Mononuclear cell (primary cell): ENCODE data around the gene SOS1. TPM values are rescaled to one million over a fixed set of nuclear protein-coding genes. Genes with fewer than 3 reads are reported as not detected.

Experiments used
- H3K27me3 ChIP-seq: 2 replicates; pipeline ENCODE4 v1.6.0; 2011; ENCODE audit warnings: low read length, control low read depth; ENCODE audit not compliant: insufficient read depth
- H3K4me1 ChIP-seq: 2 replicates; pipeline ENCODE4 v1.5.1; 2011; ENCODE audit warnings: mild to moderate bottlenecking, low read length, control low read depth; ENCODE audit not compliant: insufficient read depth
- H3K4me3 ChIP-seq: 2 replicates; pipeline ENCODE4 v1.5.1; 2011; ENCODE audit warnings: mild to moderate bottlenecking, low read length, moderate library complexity
- H3K9me3 ChIP-seq: 2 replicates; pipeline ENCODE4 v1.5.1; 2011; ENCODE audit warnings: low read depth, mild to moderate bottlenecking, control low read depth, low read length
- total RNA-seq: library from RNA; depleted of rRNA; stranded (reverse); fragments of >200 nt; gene quantifications from one replicate; pipeline ENCODE4 v1.2.3, GENCODE V29; 2012

Gene SOS1
- total RNA-seq, 1 donor: 10.0 TPM

- H3K27me3 ChIP-seq: no peaks in the 10 kb centered on the region
- H3K4me1 ChIP-seq: no peaks in the 10 kb centered on the region
- no peak overlapping the region for H3K4me3 ChIP-seq
- H3K9me3 ChIP-seq: no peaks in the 10 kb centered on the region
Observed at GRCh38 chr2:39050109-39050508, 70.7 kb downstream of the SOS1 start.

- H3K4me3 ChIP-seq: no peak overlapping the region
- no peaks in the 10 kb centered on the region for H3K9me3 ChIP-seq
- H3K4me1 ChIP-seq: no peaks in the 10 kb centered on the region
- no peaks in the 10 kb centered on the region for H3K27me3 ChIP-seq
Observed at GRCh38 chr2:39039072-39039471, 81.8 kb downstream of the SOS1 start.

GRCh38 chr2:39033980-39034379 is 86.9 kb downstream of the SOS1 start:
- no peaks in the 10 kb centered on the region for H3K9me3 ChIP-seq
- no peaks in the 10 kb centered on the region for H3K27me3 ChIP-seq
- H3K4me3 ChIP-seq: no peak overlapping the region
- H3K4me1 ChIP-seq: no peaks in the 10 kb centered on the region

GRCh38 chr2:39027421-39027820 is 93.4 kb downstream of the SOS1 start:
- H3K4me1 ChIP-seq: no peaks in the 10 kb centered on the region
- no peaks in the 10 kb centered on the region for H3K9me3 ChIP-seq
- H3K27me3 ChIP-seq: no peaks in the 10 kb centered on the region
- H3K4me3 ChIP-seq: no peak overlapping the region

DNA sequence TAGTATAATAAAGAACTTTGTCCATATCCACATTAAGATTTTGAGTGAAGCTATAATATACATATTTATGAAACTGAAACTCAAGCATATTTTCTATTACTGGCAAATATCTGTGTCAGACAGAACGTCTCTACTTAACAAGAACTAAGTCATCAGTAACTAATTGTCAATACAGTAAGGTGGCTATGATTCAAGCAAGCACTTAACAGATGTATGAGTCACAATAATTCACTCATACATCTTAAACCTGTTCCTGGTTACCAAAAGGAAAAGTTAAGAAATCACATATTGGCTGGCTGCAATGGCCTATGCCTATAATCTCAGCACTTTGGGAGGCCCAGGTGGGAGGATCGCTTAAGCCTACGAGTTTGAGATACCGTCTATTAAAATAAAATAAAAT is 96.0 kb downstream of the SOS1 start:
- Histone ChIP-seq H3K4me1 (no peaks in the 10 kb centered on the region), H3K27me3 (no peaks in the 10 kb centered on the region), H3K4me3 (no peak overlapping the region), H3K9me3 (no peaks in the 10 kb centered on the region)

- Histone ChIP-seq H3K9me3 (no peaks in the 10 kb centered on the region), H3K4me1 (no peaks in the 10 kb centered on the region), H3K27me3 (no peaks in the 10 kb centered on the region)
Observed at GRCh38 chr2:39023649-39024048, 97.2 kb downstream of the SOS1 start.

GRCh38 chr2:39022642-39023235 is 98.1 kb downstream of the SOS1 start:
- Histone ChIP-seq H3K4me3 (no peak overlapping the region), H3K9me3 (no peaks in the 10 kb centered on the region), H3K27me3 (no peaks in the 10 kb centered on the region), H3K4me1 (no peaks in the 10 kb centered on the region)

More at GRCh38 chr2:39023649-39024048, 97.2 kb downstream of the SOS1 start:
- no peak overlapping the region for H3K4me3 ChIP-seq

DNA sequence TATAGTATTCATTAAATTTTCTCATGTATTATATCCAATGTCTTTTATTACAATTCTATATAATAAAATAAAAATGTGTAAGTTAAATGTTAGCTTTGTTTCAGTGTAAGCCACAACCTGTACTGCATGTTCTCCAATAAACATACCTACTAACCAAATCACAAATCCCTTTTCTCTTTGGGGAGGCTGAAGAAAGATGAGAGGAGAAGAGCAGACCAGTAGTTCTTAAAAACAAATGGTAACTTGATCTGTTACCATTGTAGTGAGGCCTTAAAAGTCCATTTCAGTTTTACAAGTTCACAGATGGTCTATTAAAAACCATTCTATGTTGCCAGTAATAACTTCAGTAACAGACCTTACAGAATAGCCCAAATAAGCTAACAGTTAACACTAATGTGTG is 100.5 kb downstream of the SOS1 start:
- Histone ChIP-seq H3K4me1 (no peaks in the 10 kb centered on the region), H3K4me3 (no peak overlapping the region), H3K27me3 (no peaks in the 10 kb centered on the region), H3K9me3 (no peaks in the 10 kb centered on the region)

DNA sequence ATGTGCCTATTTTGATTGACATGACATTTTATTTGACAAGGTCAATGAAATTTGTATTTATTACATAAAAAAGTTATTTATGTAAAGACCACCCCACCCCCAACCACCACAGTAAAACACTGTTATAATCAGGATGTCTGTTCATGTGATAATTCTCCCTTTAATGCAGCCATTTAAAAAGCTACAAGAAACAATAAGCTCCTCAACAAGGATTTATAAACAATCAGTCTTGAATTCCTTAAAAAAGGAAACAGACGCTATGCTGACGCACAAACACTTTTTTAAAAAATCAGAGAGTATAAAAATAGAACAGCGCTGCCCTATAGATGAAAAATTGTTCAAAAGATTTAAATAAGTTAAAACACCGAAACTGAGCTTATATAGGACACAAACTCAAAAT is 102.2 kb downstream of the SOS1 start:
- H3K9me3 ChIP-seq: no peaks in the 10 kb centered on the region
- no peaks in the 10 kb centered on the region for H3K27me3 ChIP-seq
- no peaks in the 10 kb centered on the region for H3K4me1 ChIP-seq
- H3K4me3 ChIP-seq: no peak overlapping the region

DNA sequence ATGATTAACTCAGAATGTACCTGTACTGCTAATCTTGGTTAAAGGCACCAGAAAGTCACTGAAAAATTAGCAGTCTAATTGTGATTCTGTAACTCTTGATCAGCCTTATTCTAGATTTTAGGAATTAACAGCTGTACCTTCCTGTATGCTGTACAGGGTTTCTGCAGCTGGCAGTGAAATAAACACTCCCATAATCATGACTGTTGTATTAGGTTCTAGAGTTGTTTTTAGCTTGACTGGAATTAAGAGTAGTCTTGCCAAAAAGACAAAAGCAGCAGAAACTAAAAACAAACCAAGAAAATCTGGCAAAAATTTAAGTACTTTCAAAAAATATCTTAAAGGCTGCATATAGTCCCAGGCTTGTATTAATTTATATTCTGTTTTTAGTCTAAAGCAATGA is 103.5 kb downstream of the SOS1 start:
- Histone ChIP-seq H3K9me3 (no peaks in the 10 kb centered on the region), H3K27me3 (no peaks in the 10 kb centered on the region), H3K4me1 (no peaks in the 10 kb centered on the region), H3K4me3 (no peak overlapping the region)

GRCh38 chr2:39015424-39015823 is 105.4 kb downstream of the SOS1 start:
- H3K9me3 ChIP-seq: no peaks in the 10 kb centered on the region
- H3K4me3 ChIP-seq: no peak overlapping the region
- H3K27me3 ChIP-seq: no peaks in the 10 kb centered on the region
- no peaks in the 10 kb centered on the region for H3K4me1 ChIP-seq

- H3K4me1 ChIP-seq: no peaks in the 10 kb centered on the region
- H3K9me3 ChIP-seq: no peaks in the 10 kb centered on the region
- H3K27me3 ChIP-seq: no peaks in the 10 kb centered on the region
- H3K4me3 ChIP-seq: no peak overlapping the region
Observed at GRCh38 chr2:39013871-39014270, 107.0 kb downstream of the SOS1 start.

- no peaks in the 10 kb centered on the region for H3K4me1 ChIP-seq
- no peaks in the 10 kb centered on the region for H3K27me3 ChIP-seq
- H3K4me3 ChIP-seq: no peak overlapping the region
- no peaks in the 10 kb centered on the region for H3K9me3 ChIP-seq
Observed at GRCh38 chr2:39008665-39009064, 112.2 kb downstream of the SOS1 start.

DNA sequence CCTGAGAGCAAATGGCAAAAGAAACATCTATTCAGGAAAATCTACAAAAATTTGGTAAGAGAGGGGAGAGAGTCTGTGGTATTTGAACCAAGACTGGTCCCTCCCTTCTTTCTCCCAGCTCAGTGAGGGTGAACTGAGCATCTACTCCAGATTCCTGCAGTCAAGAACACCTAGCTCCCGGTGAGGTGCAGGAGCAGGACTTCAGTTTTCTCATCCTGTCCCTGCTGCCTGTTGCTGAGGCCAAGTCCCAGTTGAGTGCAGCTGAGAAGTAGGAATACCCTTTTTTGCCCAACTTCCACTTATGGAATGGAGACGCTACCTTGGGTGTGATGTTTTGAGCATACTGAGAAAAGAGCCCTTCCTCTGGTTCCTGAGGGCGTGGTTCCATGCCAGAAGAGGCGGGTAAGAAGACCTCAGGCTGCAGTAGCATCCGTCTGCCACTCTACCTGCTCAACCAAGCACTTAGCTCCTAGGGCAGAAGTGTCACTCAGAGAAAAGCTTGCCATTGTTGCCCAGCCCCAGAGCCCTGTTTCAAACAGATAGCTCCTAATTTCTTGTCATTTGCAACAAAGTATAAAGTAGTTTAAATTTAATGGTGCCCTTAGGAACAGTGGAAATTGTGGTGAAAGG is 112.9 kb downstream of the SOS1 start:
- H3K4me3 ChIP-seq: no peak overlapping the region
- H3K9me3 ChIP-seq: no peaks in the 10 kb centered on the region
- H3K4me1 ChIP-seq: no peaks in the 10 kb centered on the region
- no peaks in the 10 kb centered on the region for H3K27me3 ChIP-seq

DNA sequence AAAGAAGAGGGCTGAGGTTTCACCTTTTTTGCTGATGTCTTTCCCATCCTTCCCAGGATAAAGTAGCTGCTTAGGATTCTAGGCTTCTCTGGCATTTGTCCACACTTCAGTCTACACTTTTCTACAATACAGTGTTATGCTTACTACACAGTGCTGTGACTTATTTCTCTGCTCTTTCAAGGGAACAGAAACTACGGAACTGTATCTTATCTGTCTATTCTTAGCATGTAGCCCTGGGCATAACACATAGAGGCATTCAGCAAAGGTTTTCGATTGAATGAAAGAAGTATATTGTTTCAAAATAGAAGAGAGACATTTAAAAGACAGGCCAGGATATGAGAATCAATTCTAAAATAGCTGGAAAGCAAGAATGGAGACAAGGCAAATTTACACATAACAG is 120.3 kb downstream of the SOS1 start:
- Histone ChIP-seq H3K4me1 (no peaks in the 10 kb centered on the region), H3K9me3 (no peaks in the 10 kb centered on the region), H3K4me3 (no peak overlapping the region), H3K27me3 (no peaks in the 10 kb centered on the region)

GRCh38 chr2:38997781-38998180 is 123.1 kb downstream of the SOS1 start:
- H3K9me3 ChIP-seq: no peaks in the 10 kb centered on the region
- H3K4me3 ChIP-seq: no peak overlapping the region
- no peaks in the 10 kb centered on the region for H3K27me3 ChIP-seq
- H3K4me1 ChIP-seq: no peaks in the 10 kb centered on the region
